ENCODE data around the gene AIFM1.

The AIFM1 gene

GRCh38 chrX:130118441-130119311 is 47.0 kb downstream of the AIFM1 start:
- peak; percentile 83 for DNase-seq

GRCh38 chrX:130117166-130117565 is 48.5 kb downstream of the AIFM1 start:
- no peak for DNase-seq

GRCh38 chrX:130115119-130115885 is 50.3 kb downstream of the AIFM1 start:
- DNase-seq: peak; percentile 19

DNA sequence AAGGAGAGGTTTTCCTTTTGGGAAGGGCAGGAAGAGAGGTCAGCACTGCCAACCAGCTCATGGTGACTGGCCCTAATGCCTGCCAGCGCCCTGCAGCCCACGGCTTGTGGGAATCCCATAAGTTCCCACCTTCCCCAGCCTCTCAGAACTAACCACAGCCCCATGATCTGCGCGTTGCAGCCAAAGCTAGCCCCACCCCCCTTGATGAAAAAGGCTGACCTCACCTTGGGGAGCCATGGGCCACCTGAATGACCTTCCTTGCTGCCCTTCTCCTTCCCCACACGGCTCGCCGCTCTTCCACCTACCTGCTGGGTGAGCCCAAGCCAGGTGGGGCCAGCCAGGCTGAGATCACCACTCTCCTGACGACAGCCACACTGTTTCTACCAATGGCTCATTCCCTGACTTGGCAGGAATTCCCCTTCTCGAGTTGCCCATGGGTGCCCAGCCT is 51.5 kb downstream of the AIFM1 start:
- no peak for DNase-seq

GRCh38 chrX:130111220-130112154 is 54.2 kb downstream of the AIFM1 start:
- peak; percentile 16 for DNase-seq

DNA sequence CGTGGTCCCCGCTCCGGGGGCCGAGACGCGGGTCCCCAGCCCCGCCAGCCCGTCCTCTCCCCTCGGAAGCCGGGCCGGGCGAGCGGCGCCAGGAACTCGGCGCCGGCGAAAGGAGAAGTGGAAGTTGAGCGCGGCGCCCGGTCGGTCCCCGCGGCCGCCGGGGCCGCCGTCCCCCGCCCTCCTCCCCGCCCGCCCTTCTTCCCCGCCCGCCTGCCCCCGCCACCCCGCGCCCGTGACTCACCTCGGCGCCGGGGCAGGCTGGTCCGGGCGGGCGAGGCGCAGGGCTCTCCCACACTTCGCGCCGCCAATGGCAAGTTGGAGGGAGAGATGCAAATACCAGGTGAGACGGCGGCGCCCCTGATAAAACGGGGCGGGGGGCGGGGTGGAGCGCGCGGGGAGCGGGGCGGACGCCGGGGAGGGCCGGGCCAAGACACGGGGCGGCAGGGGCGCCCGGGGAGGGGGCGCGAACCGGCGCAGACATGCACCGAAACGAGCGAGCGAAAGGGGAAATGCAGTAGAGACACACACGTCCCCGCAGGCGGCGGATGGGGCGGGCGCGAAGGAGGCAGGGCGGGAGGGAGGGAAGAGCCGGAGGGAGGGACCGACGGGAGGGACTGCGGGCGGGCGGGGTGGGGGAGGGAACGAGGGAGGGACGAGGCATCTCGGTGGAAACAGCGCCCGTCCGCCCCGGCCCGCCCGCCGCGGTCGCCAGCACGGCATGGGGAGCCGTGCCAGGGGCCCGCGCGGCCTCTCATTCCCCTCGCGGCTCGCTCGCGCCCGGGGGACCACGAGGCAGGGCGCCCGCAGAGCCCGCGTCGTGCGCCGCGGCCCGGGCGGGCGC is 55.0 kb downstream of the AIFM1 start, which contains the start of gene ELF4:
ELF4 (minus strand) TSS at position 119 of the 841 bp plus-strand sequence. CDS start 29,167 bp downstream, outside the sequence.
- peak; percentile 72 for DNase-seq

DNA sequence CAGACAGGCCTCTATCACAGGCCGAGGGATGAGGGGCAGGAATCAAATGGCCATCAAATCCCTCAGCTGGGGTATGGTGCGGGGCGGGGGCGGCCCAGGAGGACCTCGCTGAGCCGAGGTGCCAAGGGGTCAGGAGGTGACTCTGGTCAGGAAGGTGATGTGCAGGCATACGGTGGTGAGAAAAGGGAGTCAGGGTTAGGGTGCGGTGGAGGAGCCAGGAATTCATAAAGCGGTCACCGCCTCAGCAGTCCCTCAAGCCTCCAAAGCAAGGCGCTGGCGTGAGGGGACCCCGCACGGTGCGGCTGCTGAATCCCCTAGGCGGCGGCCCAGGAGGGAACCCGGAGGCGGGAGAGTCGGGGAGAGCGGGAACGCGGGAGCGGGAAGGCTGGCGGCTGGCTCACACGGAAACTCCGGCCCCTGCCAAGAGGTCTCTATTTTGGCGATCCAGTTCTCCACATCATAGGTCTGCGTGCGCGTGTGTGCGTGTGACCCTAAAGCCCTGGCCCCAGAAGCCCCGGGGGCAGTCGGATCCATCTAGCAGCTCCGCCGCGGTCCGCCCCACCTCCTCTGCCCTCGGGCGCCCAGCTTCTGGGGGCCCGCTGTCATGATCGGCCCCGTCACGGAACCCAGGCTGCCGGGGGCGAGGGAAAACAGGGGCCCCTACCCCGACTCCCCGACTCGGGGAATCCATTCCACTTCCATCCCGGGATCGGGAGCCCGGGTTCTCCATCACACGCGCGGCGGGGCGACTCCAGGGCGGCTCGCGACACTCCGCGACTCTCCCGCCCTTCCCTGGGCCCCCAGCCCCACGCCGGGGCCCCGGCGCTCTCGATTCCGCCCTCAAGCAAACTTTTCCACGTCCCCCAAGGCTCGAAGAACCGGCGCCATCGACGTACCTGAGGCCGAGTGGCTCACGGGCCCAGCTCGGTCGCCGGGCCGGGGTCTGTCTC is 55.9 kb downstream of the AIFM1 start:
- no peak for DNase-seq

DNA sequence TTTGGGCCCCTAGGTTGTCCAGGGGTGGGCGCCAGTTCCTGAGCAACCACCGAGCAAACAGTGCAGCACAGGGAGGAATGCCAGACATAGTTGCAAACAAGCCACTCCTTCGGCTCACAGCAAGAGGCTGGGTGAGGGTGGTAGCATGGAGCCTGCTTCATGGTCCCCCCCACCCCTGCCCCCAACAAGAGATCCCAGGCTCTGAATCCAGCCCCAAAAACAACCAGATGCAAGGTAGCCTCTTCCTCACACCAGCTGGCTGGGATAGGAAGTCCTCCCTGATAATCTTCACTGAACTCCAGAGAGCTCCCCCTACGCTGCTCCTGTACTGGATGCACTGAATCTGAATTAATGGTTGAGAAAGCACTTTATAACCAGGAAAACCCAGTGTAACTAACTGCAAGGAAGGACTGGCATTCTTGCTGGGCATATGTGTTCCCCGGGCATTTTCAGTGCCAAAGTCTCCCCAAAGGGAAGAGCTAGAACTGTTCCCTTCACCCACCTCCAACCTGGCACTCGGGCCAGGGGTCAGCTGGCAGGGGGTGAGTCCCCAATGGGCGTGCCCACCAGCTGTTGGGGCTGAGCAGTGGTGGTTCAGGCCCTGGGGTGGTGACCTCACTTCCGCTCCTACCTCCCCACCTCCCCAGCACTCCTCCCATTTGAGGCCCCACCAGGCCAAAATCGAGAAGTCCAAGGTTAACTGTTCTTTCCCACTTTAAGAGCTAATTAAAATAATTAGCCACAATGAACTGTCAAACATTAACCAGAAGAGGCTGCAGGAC is 56.8 kb downstream of the AIFM1 start:
- no peak for DNase-seq

DNA sequence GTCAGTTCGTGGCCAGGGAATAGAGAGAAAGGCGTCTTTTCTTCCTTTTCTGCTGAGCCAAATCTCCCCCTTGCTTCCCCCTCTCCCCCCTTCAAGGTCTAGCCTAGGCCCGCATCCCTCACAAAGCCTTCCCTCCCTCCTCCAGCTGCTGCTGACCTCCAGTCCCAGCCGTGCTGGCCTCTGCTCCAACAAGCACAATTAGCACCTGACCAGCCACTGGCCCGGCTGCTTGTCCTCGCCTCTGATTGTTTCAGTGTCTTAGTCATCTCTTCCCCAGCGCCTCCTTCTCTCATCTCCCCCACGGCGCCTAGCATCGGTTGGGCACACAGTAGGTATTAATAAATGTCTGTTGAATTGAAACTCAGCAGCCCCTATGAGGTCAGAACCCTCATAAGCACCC is 59.6 kb downstream of the AIFM1 start:
- no peak for DNase-seq

DNA sequence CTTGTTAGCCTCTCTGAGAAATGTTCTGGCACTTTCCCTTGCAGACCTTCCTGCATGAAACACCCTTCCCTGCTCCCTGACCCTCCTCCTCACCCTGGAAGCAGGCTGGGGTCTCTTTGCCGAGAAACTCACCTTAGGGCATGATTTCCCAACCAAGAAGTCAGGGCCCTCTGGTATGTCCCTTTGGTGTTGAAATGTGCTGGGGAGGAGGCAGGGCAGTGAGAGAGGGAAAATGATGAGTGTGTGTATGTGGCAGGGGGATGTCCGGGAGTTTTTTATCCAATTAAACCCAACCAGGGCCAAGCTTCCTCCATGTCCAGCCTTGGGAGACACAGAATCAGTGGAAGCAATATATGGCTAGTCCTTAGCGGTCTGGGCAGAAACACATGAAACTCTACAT is 60.4 kb downstream of the AIFM1 start:
- DNase-seq: no peak

- DNase-seq: no peak
Observed at GRCh38 chrX:130103605-130104004, 62.0 kb downstream of the AIFM1 start.

GRCh38 chrX:130100180-130100579 is 65.5 kb downstream of the AIFM1 start:
- DNase-seq: peak; percentile 46

DNA sequence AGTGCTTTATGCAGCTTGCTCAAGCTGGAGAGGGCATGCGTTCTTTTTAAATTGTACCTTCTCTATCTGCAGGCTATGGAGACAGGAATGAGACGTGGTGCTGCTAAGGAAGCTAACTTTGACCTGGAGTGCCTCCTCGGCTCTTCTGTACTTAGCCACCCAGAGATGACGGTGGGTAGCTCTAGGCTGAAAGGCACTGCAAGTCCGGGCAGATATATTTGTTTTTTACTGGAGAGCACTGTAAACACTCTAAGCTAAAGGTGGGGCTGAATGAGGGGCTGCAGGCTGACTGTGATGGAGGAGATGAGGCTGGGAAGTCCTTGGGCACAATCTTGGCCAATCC is 67.5 kb downstream of the AIFM1 start:
- DNase-seq: no peak

- no peak for DNase-seq
Observed at GRCh38 chrX:130097507-130098209, 68.0 kb downstream of the AIFM1 start.

GRCh38 chrX:130095249-130096030 is 70.2 kb downstream of the AIFM1 start:
- no peak for DNase-seq

DNA sequence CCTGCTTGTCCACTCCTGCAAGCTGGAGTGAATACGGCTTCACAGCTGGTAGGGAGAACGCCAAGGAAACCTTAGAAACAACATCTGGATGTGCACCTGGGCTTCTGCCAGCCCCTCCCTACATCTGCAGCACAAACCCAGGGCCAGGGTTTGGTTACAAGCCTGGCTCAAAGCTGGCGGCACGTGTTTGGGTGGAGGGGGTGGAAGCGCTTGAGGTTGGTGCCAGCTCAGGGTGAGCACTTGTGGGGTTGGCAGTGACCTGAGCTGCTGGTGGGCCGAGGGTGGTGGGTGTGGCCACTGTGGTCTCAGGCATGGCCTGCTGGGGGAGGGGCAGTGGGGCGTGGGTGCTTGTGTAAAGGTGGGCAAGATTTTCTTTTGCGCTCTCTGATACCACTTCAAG is 70.9 kb downstream of the AIFM1 start:
- DNase-seq: no peak

GRCh38 chrX:130093271-130093670 is 72.4 kb downstream of the AIFM1 start:
- no peak for DNase-seq

DNA sequence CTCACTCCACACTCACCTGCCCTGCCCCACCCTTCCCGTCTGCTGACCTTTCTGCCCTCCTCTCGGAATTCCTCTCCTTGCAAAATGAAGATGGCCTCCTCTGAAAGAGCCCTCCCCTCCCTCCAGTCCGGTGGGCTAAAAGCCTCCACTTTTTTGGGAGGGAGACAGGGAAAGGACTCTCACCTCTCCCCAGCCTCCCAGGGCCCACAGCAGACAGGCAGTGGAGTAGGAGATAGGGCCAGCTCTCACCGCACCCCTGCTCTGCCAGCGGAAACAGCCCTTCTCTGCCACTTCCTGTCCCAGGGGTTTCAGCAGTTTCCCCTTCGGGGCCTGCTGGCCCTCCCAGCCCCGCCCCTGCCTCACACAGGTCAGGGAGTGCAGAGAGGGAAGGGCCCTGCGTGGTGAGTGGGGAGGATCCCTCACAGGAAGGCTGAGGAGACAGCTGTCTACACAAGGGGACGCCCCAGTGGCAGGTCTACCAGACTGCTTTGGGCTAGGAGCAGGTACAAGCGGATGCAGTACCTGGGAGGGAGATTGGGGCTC is 73.6 kb downstream of the AIFM1 start:
- DNase-seq: no peak

Data from fibroblast of skin of abdomen (primary cell).